HL-60 (cell line): ENCODE data around the gene CCDC15.

Experiments used
- TF ChIP-seq, protein P1 (sequence below): IDR thresholded peaks from 2 replicates; pipeline ENCODE4 v1.6.1; 2012; ENCODE audit warnings: low read depth; ENCODE audit not compliant: insufficient replicate concordance
- TF ChIP-seq, protein P2 (sequence below): IDR thresholded peaks from one replicate; pipeline ENCODE4 v1.5.1; 2011; ENCODE audit warnings: low read length, control low read depth, inconsistent platforms; ENCODE audit not compliant: insufficient read depth

DNA sequence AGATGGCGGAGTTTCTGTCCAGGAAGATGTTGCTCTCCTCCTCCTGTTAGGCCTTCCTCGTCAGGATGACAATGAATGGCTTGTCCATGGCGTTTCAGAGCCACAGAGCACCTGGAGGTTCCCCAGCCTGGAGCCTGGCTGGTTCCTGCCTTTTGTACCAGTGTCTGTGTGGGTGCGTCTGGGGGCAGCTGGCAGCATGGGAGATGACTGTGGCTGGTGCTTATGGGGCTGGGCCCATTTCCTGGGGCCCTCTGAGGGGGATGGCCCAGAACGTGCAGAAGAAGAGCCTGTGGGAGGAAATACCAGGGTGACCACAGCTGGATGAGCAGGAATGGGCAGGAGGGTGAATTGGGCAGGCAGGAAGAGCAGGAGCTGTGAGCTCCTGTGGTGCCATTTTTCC, 115.8 kb downstream of the CCDC15 start:
- TF ChIP-seq, protein P1, sequence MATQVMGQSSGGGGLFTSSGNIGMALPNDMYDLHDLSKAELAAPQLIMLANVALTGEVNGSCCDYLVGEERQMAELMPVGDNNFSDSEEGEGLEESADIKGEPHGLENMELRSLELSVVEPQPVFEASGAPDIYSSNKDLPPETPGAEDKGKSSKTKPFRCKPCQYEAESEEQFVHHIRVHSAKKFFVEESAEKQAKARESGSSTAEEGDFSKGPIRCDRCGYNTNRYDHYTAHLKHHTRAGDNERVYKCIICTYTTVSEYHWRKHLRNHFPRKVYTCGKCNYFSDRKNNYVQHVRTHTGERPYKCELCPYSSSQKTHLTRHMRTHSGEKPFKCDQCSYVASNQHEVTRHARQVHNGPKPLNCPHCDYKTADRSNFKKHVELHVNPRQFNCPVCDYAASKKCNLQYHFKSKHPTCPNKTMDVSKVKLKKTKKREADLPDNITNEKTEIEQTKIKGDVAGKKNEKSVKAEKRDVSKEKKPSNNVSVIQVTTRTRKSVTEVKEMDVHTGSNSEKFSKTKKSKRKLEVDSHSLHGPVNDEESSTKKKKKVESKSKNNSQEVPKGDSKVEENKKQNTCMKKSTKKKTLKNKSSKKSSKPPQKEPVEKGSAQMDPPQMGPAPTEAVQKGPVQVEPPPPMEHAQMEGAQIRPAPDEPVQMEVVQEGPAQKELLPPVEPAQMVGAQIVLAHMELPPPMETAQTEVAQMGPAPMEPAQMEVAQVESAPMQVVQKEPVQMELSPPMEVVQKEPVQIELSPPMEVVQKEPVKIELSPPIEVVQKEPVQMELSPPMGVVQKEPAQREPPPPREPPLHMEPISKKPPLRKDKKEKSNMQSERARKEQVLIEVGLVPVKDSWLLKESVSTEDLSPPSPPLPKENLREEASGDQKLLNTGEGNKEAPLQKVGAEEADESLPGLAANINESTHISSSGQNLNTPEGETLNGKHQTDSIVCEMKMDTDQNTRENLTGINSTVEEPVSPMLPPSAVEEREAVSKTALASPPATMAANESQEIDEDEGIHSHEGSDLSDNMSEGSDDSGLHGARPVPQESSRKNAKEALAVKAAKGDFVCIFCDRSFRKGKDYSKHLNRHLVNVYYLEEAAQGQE, result no peak
- TF ChIP-seq, protein P2, sequence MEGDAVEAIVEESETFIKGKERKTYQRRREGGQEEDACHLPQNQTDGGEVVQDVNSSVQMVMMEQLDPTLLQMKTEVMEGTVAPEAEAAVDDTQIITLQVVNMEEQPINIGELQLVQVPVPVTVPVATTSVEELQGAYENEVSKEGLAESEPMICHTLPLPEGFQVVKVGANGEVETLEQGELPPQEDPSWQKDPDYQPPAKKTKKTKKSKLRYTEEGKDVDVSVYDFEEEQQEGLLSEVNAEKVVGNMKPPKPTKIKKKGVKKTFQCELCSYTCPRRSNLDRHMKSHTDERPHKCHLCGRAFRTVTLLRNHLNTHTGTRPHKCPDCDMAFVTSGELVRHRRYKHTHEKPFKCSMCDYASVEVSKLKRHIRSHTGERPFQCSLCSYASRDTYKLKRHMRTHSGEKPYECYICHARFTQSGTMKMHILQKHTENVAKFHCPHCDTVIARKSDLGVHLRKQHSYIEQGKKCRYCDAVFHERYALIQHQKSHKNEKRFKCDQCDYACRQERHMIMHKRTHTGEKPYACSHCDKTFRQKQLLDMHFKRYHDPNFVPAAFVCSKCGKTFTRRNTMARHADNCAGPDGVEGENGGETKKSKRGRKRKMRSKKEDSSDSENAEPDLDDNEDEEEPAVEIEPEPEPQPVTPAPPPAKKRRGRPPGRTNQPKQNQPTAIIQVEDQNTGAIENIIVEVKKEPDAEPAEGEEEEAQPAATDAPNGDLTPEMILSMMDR, result no peak
